Measurements from ENCODE around the gene PLA2G4C.

PLA2G4C gene

GRCh38 chr19:48135411-48135810, 24.8 kb upstream of the PLA2G4C start:
- TF ChIP-seq EP300 (IDR thresholded peaks at IDR 0.05; ENCODE audit: borderline replicate concordance) (no peak), TAF1 (IDR thresholded peaks at IDR 0.05; ENCODE audit: low read depth) (no peak), CREB1 (IDR thresholded peaks at IDR 0.05; ENCODE audit: low read depth) (no peak), NFIC (IDR thresholded peaks at IDR 0.05) (no peak; the same call in 1 of the 2 replicates), FOXM1 (IDR thresholded peaks at IDR 0.05; ENCODE audit: borderline replicate concordance, low read depth) (no peak), RAD21 (IDR thresholded peaks at IDR 0.05; ENCODE audit: low read depth) (no peak), EGR1 (IDR thresholded peaks at IDR 0.05) (no peak), ZBTB7A (IDR thresholded peaks at IDR 0.05; ENCODE audit: low read depth) (no peak), USF1 (IDR thresholded peaks at IDR 0.05) (no peak), CEBPB (IDR thresholded peaks at IDR 0.05) (no peak)
- TF ChIP-seq, protein P1, sequence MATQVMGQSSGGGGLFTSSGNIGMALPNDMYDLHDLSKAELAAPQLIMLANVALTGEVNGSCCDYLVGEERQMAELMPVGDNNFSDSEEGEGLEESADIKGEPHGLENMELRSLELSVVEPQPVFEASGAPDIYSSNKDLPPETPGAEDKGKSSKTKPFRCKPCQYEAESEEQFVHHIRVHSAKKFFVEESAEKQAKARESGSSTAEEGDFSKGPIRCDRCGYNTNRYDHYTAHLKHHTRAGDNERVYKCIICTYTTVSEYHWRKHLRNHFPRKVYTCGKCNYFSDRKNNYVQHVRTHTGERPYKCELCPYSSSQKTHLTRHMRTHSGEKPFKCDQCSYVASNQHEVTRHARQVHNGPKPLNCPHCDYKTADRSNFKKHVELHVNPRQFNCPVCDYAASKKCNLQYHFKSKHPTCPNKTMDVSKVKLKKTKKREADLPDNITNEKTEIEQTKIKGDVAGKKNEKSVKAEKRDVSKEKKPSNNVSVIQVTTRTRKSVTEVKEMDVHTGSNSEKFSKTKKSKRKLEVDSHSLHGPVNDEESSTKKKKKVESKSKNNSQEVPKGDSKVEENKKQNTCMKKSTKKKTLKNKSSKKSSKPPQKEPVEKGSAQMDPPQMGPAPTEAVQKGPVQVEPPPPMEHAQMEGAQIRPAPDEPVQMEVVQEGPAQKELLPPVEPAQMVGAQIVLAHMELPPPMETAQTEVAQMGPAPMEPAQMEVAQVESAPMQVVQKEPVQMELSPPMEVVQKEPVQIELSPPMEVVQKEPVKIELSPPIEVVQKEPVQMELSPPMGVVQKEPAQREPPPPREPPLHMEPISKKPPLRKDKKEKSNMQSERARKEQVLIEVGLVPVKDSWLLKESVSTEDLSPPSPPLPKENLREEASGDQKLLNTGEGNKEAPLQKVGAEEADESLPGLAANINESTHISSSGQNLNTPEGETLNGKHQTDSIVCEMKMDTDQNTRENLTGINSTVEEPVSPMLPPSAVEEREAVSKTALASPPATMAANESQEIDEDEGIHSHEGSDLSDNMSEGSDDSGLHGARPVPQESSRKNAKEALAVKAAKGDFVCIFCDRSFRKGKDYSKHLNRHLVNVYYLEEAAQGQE (IDR thresholded peaks at IDR 0.05; ENCODE audit: low read depth) = no peak
- TF ChIP-seq, protein P2, sequence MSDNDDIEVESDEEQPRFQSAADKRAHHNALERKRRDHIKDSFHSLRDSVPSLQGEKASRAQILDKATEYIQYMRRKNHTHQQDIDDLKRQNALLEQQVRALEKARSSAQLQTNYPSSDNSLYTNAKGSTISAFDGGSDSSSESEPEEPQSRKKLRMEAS (IDR thresholded peaks at IDR 0.05) = no peak

GRCh38 chr19:48133094-48133493, 22.5 kb upstream of the PLA2G4C start:
- TF ChIP-seq ZBTB7A (IDR thresholded peaks at IDR 0.05; ENCODE audit: low read depth) = no peak
- TF ChIP-seq USF1 (IDR thresholded peaks at IDR 0.05) = no peak
- no peak for TF ChIP-seq FOXM1 (IDR thresholded peaks at IDR 0.05; ENCODE audit: borderline replicate concordance, low read depth)
- no peak for TF ChIP-seq EP300 (IDR thresholded peaks at IDR 0.05; ENCODE audit: borderline replicate concordance)
- TF ChIP-seq, protein P2 (IDR thresholded peaks at IDR 0.05) = no peak
- TF ChIP-seq YY1 (IDR thresholded peaks at IDR 0.05; ENCODE audit: low read depth) = no peak
- no peak for TF ChIP-seq CREB1 (IDR thresholded peaks at IDR 0.05; ENCODE audit: low read depth)
- TF ChIP-seq NFIC (IDR thresholded peaks at IDR 0.05) = no peak
- TF ChIP-seq TAF1 (IDR thresholded peaks at IDR 0.05; ENCODE audit: low read depth) = no peak
- no peak for TF ChIP-seq CEBPB (IDR thresholded peaks at IDR 0.05)
- no peak for TF ChIP-seq TCF12 (IDR thresholded peaks at IDR 0.05; ENCODE audit: low read depth)
- TF ChIP-seq EGR1 (IDR thresholded peaks at IDR 0.05) = no peak
- TF ChIP-seq, protein P1 (IDR thresholded peaks at IDR 0.05; ENCODE audit: low read depth) = no peak
- TF ChIP-seq TEAD4 (IDR thresholded peaks at IDR 0.05) = no peak
- no peak for TF ChIP-seq RAD21 (IDR thresholded peaks at IDR 0.05; ENCODE audit: low read depth)

GRCh38 chr19:48127561-48127960, 16.9 kb upstream of the PLA2G4C start:
- TF ChIP-seq TEAD4 (IDR thresholded peaks at IDR 0.05) (no peak), FOXM1 (IDR thresholded peaks at IDR 0.05; ENCODE audit: borderline replicate concordance, low read depth) (no peak), NFIC (IDR thresholded peaks at IDR 0.05) (no peak), TAF1 (IDR thresholded peaks at IDR 0.05; ENCODE audit: low read depth) (no peak), RAD21 (IDR thresholded peaks at IDR 0.05; ENCODE audit: low read depth) (no peak)

- no peak for TF ChIP-seq ZBTB7A (IDR thresholded peaks at IDR 0.05; ENCODE audit: low read depth)
Measured at GRCh38 chr19:48123907-48124651, 13.5 kb upstream of the PLA2G4C start.

GRCh38 chr19:48122421-48122820, 11.8 kb upstream of the PLA2G4C start:
- TF ChIP-seq YY1 (IDR thresholded peaks at IDR 0.05; ENCODE audit: low read depth) (no peak), EGR1 (IDR thresholded peaks at IDR 0.05) (no peak), ZBTB7A (IDR thresholded peaks at IDR 0.05; ENCODE audit: low read depth) (no peak), RAD21 (IDR thresholded peaks at IDR 0.05; ENCODE audit: low read depth) (no peak), FOXM1 (IDR thresholded peaks at IDR 0.05; ENCODE audit: borderline replicate concordance, low read depth) (no peak), TCF12 (IDR thresholded peaks at IDR 0.05; ENCODE audit: low read depth) (no peak), NFIC (IDR thresholded peaks at IDR 0.05) (no peak), TAF1 (IDR thresholded peaks at IDR 0.05; ENCODE audit: low read depth) (no peak), EP300 (IDR thresholded peaks at IDR 0.05; ENCODE audit: borderline replicate concordance) (no peak), CEBPB (IDR thresholded peaks at IDR 0.05) (no peak), USF1 (IDR thresholded peaks at IDR 0.05) (no peak), TEAD4 (IDR thresholded peaks at IDR 0.05) (no peak), CREB1 (IDR thresholded peaks at IDR 0.05; ENCODE audit: low read depth) (no peak)
- TF ChIP-seq, protein P1 (IDR thresholded peaks at IDR 0.05; ENCODE audit: low read depth) = no peak
- TF ChIP-seq, protein P2 (IDR thresholded peaks at IDR 0.05) = no peak
